H1 (cell line): ENCODE data around the gene NR5A2. TPM values are rescaled to one million over a fixed set of nuclear protein-coding genes. Genes with fewer than 3 reads are reported as not detected.

Experiments used
- HDAC2 ChIP-seq, 2 experiments: fragments of 300-600 bp in 1 of 2; sonication (generic) in 1 of 2; IDR thresholded peaks; 2 replicates each; pipeline ENCODE4 v1.6.1; 2011 to 2012; ENCODE audit warnings: low read depth in 2 of 2, low read length in 2 of 2, mild to moderate bottlenecking in 2 of 2, moderate library complexity in 2 of 2, borderline replicate concordance in 1 of 2, inconsistent platforms in 1 of 2
- POU5F1 ChIP-seq: IDR thresholded peaks from 2 replicates; pipeline ENCODE4 v1.6.1; 2011; ENCODE audit warnings: low read depth, mild to moderate bottlenecking, low read length, moderate library complexity
- RFX5 ChIP-seq: IDR thresholded peaks from 2 replicates; pipeline ENCODE4 v1.6.1; 2011; ENCODE audit warnings: low read depth, low read length, improper control_type of control experiment, borderline replicate concordance
- SAP30 ChIP-seq: fragments of 300-600 bp; sonication (generic); IDR thresholded peaks from 2 replicates; pipeline ENCODE4 v1.7.1; 2012; ENCODE audit warnings: low read length, moderate library complexity, mild to moderate bottlenecking, inconsistent platforms; ENCODE audit not compliant: insufficient read depth, insufficient replicate concordance
- polyA plus RNA-seq, 7 experiments: library from polyadenylated mRNA; depleted of rRNA in 3 of 7; stranded (reverse) in 5 of 7; unstranded in 2 of 7; fragments of >200 nt in 5 of 7; fragments of 200-250 nt in 2 of 7; gene quantifications; 1 replicate in 5 of 7; 2 replicates in 1 of 7; 4 replicates in 1 of 7; pipeline versions ENCODE4 v1.2.1 to v1.2.3, GENCODE V29; 2011 to 2013; ENCODE audit warnings: missing spikeins in 2 of 7, mixed read lengths in 2 of 7
- total RNA-seq: library from RNA; stranded (reverse); fragmentation: NEBNext Ultra II Directional; extraction: Animal tissue kit (Norgen Biotek cat#: 25700); gene quantifications from 2 replicates; pipeline ENCODE4 v1.2.1, GENCODE V29; 2021
- TF ChIP-seq, protein P1 (sequence below): fragments of 300-600 bp; sonication (generic); IDR thresholded peaks from 2 replicates; pipeline ENCODE4 v1.7.1; 2012; ENCODE audit warnings: low read length, moderate library complexity, mild to moderate bottlenecking, inconsistent platforms; ENCODE audit not compliant: insufficient replicate concordance

Gene NR5A2
- total and polyA plus RNA-seq, 2 of the 8 experiments (the other 6 are each of a cell fraction or from before 2014, with no cell fraction given): 1.7 to 11.6 TPM

DNA sequence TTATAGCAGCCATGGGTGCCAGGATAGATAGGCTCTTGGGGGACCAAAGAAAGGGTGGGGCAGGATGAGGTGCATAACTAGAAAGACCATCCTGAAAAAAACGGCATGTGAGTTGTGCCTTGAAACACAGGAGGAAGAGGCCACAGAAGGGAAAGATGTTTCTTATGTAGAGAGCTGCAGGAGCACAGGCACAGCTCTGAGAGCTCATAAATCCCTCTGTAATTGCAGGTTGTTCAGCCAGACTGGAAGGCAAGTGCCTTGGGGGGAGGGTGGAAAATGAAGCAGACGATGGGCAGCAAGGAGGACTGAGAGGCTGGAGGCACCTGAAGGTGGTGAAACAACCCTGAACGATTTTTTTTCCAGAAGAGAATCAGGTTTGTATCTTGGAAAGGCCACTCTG lies 170.7 kb downstream of the NR5A2 start (continued):
- TF ChIP-seq, protein P1, sequence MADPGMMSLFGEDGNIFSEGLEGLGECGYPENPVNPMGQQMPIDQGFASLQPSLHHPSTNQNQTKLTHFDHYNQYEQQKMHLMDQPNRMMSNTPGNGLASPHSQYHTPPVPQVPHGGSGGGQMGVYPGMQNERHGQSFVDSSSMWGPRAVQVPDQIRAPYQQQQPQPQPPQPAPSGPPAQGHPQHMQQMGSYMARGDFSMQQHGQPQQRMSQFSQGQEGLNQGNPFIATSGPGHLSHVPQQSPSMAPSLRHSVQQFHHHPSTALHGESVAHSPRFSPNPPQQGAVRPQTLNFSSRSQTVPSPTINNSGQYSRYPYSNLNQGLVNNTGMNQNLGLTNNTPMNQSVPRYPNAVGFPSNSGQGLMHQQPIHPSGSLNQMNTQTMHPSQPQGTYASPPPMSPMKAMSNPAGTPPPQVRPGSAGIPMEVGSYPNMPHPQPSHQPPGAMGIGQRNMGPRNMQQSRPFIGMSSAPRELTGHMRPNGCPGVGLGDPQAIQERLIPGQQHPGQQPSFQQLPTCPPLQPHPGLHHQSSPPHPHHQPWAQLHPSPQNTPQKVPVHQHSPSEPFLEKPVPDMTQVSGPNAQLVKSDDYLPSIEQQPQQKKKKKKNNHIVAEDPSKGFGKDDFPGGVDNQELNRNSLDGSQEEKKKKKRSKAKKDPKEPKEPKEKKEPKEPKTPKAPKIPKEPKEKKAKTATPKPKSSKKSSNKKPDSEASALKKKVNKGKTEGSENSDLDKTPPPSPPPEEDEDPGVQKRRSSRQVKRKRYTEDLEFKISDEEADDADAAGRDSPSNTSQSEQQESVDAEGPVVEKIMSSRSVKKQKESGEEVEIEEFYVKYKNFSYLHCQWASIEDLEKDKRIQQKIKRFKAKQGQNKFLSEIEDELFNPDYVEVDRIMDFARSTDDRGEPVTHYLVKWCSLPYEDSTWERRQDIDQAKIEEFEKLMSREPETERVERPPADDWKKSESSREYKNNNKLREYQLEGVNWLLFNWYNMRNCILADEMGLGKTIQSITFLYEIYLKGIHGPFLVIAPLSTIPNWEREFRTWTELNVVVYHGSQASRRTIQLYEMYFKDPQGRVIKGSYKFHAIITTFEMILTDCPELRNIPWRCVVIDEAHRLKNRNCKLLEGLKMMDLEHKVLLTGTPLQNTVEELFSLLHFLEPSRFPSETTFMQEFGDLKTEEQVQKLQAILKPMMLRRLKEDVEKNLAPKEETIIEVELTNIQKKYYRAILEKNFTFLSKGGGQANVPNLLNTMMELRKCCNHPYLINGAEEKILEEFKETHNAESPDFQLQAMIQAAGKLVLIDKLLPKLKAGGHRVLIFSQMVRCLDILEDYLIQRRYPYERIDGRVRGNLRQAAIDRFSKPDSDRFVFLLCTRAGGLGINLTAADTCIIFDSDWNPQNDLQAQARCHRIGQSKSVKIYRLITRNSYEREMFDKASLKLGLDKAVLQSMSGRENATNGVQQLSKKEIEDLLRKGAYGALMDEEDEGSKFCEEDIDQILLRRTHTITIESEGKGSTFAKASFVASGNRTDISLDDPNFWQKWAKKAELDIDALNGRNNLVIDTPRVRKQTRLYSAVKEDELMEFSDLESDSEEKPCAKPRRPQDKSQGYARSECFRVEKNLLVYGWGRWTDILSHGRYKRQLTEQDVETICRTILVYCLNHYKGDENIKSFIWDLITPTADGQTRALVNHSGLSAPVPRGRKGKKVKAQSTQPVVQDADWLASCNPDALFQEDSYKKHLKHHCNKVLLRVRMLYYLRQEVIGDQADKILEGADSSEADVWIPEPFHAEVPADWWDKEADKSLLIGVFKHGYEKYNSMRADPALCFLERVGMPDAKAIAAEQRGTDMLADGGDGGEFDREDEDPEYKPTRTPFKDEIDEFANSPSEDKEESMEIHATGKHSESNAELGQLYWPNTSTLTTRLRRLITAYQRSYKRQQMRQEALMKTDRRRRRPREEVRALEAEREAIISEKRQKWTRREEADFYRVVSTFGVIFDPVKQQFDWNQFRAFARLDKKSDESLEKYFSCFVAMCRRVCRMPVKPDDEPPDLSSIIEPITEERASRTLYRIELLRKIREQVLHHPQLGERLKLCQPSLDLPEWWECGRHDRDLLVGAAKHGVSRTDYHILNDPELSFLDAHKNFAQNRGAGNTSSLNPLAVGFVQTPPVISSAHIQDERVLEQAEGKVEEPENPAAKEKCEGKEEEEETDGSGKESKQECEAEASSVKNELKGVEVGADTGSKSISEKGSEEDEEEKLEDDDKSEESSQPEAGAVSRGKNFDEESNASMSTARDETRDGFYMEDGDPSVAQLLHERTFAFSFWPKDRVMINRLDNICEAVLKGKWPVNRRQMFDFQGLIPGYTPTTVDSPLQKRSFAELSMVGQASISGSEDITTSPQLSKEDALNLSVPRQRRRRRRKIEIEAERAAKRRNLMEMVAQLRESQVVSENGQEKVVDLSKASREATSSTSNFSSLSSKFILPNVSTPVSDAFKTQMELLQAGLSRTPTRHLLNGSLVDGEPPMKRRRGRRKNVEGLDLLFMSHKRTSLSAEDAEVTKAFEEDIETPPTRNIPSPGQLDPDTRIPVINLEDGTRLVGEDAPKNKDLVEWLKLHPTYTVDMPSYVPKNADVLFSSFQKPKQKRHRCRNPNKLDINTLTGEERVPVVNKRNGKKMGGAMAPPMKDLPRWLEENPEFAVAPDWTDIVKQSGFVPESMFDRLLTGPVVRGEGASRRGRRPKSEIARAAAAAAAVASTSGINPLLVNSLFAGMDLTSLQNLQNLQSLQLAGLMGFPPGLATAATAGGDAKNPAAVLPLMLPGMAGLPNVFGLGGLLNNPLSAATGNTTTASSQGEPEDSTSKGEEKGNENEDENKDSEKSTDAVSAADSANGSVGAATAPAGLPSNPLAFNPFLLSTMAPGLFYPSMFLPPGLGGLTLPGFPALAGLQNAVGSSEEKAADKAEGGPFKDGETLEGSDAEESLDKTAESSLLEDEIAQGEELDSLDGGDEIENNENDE: no peak
- TF ChIP-seq POU5F1 (no peak), SAP30 (no peak), HDAC2 (IDR thresholded peaks at IDR 0.05; ENCODE audit: borderline replicate concordance in 1 of 2, low read depth in 2 of 2, low read length in 2 of 2) (no peak), RFX5 (no peak)
